ENCODE data around the gene UGT2A2.

UGT2A2 gene

DNA sequence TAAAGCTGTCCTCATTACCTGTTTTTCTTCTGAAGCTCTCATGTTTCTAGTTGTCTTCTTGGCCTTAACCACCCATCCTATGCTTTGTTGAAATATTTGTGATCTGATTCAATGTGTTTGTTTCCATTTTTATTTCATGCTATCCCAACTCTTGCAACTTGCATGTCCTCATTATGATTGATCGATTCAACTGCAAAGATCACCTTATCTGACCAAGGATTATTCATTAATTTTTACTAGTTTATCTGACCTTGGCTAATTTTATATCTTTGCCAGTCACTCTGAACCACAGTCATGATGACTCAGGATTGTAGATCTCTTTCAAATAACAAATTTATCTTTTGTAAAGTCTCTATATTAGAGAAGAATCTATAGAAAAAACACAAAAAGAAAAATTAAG is 70.7 kb downstream of the UGT2A2 start:
- DNase-seq = no peak

DNA sequence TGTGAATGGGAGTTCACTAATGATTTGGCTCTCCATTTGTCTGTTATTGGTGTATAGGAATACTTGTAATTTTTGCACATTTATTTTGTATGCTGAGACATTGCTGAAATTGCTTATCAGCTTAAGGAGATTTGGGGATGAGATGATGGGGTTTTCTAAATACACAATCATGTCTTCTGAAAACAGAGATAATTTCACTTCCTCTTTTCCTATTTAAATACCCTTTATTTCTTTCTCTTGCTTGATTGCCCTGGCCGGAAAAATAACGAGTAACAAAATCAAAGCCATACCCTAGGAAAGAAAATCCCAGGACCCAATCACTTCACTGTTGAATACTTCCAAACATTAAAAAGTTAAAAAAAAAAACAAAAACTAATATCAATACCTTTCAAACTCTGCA is 76.0 kb downstream of the UGT2A2 start:
- no peak for DNase-seq

DNA sequence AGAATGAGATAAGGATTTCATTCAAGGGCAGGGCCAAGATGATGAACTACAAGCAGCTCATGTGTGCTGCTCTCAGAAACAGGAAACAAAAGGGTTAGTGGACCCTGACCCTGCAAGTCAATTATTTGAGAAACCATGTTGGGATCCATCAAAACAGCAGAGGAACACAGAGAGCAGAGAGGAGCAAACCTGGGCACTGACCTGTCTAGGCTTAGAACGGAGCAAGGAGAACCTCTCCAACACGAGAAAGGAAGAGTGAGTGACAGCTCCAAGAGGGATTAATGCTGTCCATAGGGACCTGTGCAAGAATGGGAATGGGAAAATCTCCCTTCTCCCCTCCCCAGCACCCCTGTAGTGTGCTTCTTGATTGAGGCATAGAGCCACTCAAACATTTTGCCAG is 89.8 kb downstream of the UGT2A2 start:
- DNase-seq = no peak

GRCh38 chr4:69546134-69546765 is 93.2 kb downstream of the UGT2A2 start:
- DNase-seq = no peak

All from NCI-H526 (cell line).